ENCODE results near the gene PTPN5.

Gene PTPN5

GRCh38 chr11:18720091-18720807 is 71.3 kb downstream of the PTPN5 start:
- Histone ChIP-seq H2AFZ (ENCODE audit: low read length) (peak overlapping the region; percentile 99; the same call in 1 of the 2 replicates), H3K27me3 (replicated peaks; ENCODE audit: insufficient read depth, low read length) (no peaks in the 10 kb centered on the region; the same call in 1 of the 2 replicates), H3K79me2 (ENCODE audit: low read length) (no peaks in the 10 kb centered on the region), H3K9me2 (replicated peaks; ENCODE audit: insufficient read depth, low read length) (no peaks in the 10 kb centered on the region), H3K27ac (ENCODE audit: low read length) (no peak overlapping the region), H3K4me3 (ENCODE audit: low read length) (no peak overlapping the region), H3K36me3 (replicated peaks; ENCODE audit: insufficient read depth, low read length) (no peaks in the 10 kb centered on the region), H3F3A (ENCODE audit: insufficient read depth, low read length) (peaks cover 7% of the 10 kb centered on the region; the same call in 1 of the 2 replicates), H4K20me1 (ENCODE audit: insufficient read depth, low read length) (no peaks in the 10 kb centered on the region), H3K4me1 (ENCODE audit: low read length) (no peaks in the 10 kb centered on the region), H3K9ac (ENCODE audit: low read length) (no peak overlapping the region), H3K9me3 (replicated peaks; ENCODE audit: insufficient read depth, low read length) (no peaks in the 10 kb centered on the region), H3K4me2 (ENCODE audit: low read depth, low read length) (peak overlapping the region; percentile 99)
- TF ChIP-seq, protein P1, sequence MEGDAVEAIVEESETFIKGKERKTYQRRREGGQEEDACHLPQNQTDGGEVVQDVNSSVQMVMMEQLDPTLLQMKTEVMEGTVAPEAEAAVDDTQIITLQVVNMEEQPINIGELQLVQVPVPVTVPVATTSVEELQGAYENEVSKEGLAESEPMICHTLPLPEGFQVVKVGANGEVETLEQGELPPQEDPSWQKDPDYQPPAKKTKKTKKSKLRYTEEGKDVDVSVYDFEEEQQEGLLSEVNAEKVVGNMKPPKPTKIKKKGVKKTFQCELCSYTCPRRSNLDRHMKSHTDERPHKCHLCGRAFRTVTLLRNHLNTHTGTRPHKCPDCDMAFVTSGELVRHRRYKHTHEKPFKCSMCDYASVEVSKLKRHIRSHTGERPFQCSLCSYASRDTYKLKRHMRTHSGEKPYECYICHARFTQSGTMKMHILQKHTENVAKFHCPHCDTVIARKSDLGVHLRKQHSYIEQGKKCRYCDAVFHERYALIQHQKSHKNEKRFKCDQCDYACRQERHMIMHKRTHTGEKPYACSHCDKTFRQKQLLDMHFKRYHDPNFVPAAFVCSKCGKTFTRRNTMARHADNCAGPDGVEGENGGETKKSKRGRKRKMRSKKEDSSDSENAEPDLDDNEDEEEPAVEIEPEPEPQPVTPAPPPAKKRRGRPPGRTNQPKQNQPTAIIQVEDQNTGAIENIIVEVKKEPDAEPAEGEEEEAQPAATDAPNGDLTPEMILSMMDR (IDR thresholded peaks at IDR 0.05; ENCODE audit: low read length), result no peak
- no peak for TF ChIP-seq EZH2phosphoT487 (IDR thresholded peaks at IDR 0.05; ENCODE audit: low read length)
- no peak for TF ChIP-seq EZH2 (optimal IDR thresholded peaks at IDR 0.05; ENCODE audit: low read depth, low read length)
- no peak for DNase-seq

GRCh38 chr11:18715476-18715875 is 76.1 kb downstream of the PTPN5 start:
- no peak overlapping the region for H3K4me2 ChIP-seq (ENCODE audit: low read depth, low read length)
- H3F3A ChIP-seq (ENCODE audit: insufficient read depth, low read length), result no peaks in the 10 kb centered on the region
- H3K36me3 ChIP-seq (replicated peaks; ENCODE audit: insufficient read depth, low read length), result no peaks in the 10 kb centered on the region
- no peak for DNase-seq
- H3K4me1 ChIP-seq (ENCODE audit: low read length), result no peaks in the 10 kb centered on the region
- H3K27ac ChIP-seq (ENCODE audit: low read length), result no peak overlapping the region
- no peaks in the 10 kb centered on the region for H4K20me1 ChIP-seq (ENCODE audit: insufficient read depth, low read length)
- H3K79me2 ChIP-seq (ENCODE audit: low read length), result no peaks in the 10 kb centered on the region
- H3K4me3 ChIP-seq (ENCODE audit: low read length), result no peak overlapping the region
- no peaks in the 10 kb centered on the region for H3K9me2 ChIP-seq (replicated peaks; ENCODE audit: insufficient read depth, low read length)
- no peaks in the 10 kb centered on the region for H3K9me3 ChIP-seq (replicated peaks; ENCODE audit: insufficient read depth, low read length)
- TF ChIP-seq, protein P1 (IDR thresholded peaks at IDR 0.05; ENCODE audit: low read length), result no peak
- TF ChIP-seq EZH2phosphoT487 (IDR thresholded peaks at IDR 0.05; ENCODE audit: low read length) (no peak), EZH2 (optimal IDR thresholded peaks at IDR 0.05; ENCODE audit: low read depth, low read length) (no peak)
- no peaks in the 10 kb centered on the region; the same call in 1 of the 2 replicates for H3K27me3 ChIP-seq (replicated peaks; ENCODE audit: insufficient read depth, low read length)
- no peak overlapping the region for H3K9ac ChIP-seq (ENCODE audit: low read length)
- no peak overlapping the region for H2AFZ ChIP-seq (ENCODE audit: low read length)

GRCh38 chr11:18714443-18714780 is 77.2 kb downstream of the PTPN5 start:
- no peak overlapping the region for H3K4me2 ChIP-seq (ENCODE audit: low read depth, low read length)
- H3K9ac ChIP-seq (ENCODE audit: low read length), result no peak overlapping the region
- no peaks in the 10 kb centered on the region for H3K4me1 ChIP-seq (ENCODE audit: low read length)
- no peaks in the 10 kb centered on the region for H3K79me2 ChIP-seq (ENCODE audit: low read length)
- H3K4me3 ChIP-seq (ENCODE audit: low read length), result no peak overlapping the region
- no peaks in the 10 kb centered on the region for H4K20me1 ChIP-seq (ENCODE audit: insufficient read depth, low read length)
- no peaks in the 10 kb centered on the region; the same call in 1 of the 2 replicates for H3K27me3 ChIP-seq (replicated peaks; ENCODE audit: insufficient read depth, low read length)
- TF ChIP-seq, protein P1 (IDR thresholded peaks at IDR 0.05; ENCODE audit: low read length), result no peak
- TF ChIP-seq EZH2 (optimal IDR thresholded peaks at IDR 0.05; ENCODE audit: low read depth, low read length) (no peak), EZH2phosphoT487 (IDR thresholded peaks at IDR 0.05; ENCODE audit: low read length) (no peak)
- no peaks in the 10 kb centered on the region for H3K9me3 ChIP-seq (replicated peaks; ENCODE audit: insufficient read depth, low read length)
- no peak for DNase-seq
- H3K36me3 ChIP-seq (replicated peaks; ENCODE audit: insufficient read depth, low read length), result no peaks in the 10 kb centered on the region
- H3K27ac ChIP-seq (ENCODE audit: low read length), result no peak overlapping the region
- no peak overlapping the region for H2AFZ ChIP-seq (ENCODE audit: low read length)
- no peaks in the 10 kb centered on the region for H3K9me2 ChIP-seq (replicated peaks; ENCODE audit: insufficient read depth, low read length)
- H3F3A ChIP-seq (ENCODE audit: insufficient read depth, low read length), result no peaks in the 10 kb centered on the region
